Tibial nerve (tissue), 4 donors: ENCODE data around the gene RASSF5. TPM values are rescaled to one million over a fixed set of nuclear protein-coding genes. Genes with fewer than 3 reads are reported as not detected.

ENCODE experiments used
- DNase-seq, 2 donors: peaks; one replicate each; pipeline ENCODE4 v3.0.0-alpha.2; 2019; ENCODE audit warnings: low spot score in 2 of 2
- H3K27ac ChIP-seq, 4 donors: fragments of 200-600 bp; sonication (generic) in 3 of 4; one replicate each; pipeline ENCODE4 v1.5.1; 2017 to 2019; ENCODE audit warnings: mild to moderate bottlenecking in 1 of 4
- H3K27me3 ChIP-seq, 2 donors: fragments of 200-600 bp; sonication (generic) in 1 of 2; one replicate each; pipeline versions ENCODE4 v1.5.1 to v1.6.0; 2017 to 2019
- H3K36me3 ChIP-seq, 3 donors: fragments of 200-600 bp; sonication (generic); one replicate each; pipeline ENCODE4 v1.5.1; 2018 to 2019
- H3K4me1 ChIP-seq, 4 donors: fragments of 200-600 bp; sonication (generic) in 3 of 4; one replicate each; pipeline ENCODE4 v1.5.1; 2017 to 2019
- H3K4me3 ChIP-seq, 4 donors: fragments of 200-600 bp; sonication (generic) in 3 of 4; one replicate each; pipeline ENCODE4 v1.5.1; 2017 to 2019; ENCODE audit warnings: mild to moderate bottlenecking in 1 of 4, moderate library complexity in 1 of 4
- H3K9me3 ChIP-seq, 4 donors: fragments of 200-600 bp; sonication (generic) in 3 of 4; one replicate each; pipeline ENCODE4 v1.5.1; 2017 to 2019
- EP300 ChIP-seq, 2 donors: sonication (generic); formaldehyde crosslinking; IDR thresholded peaks; one replicate each; pipeline ENCODE4 v1.6.1; 2017; ENCODE audit warnings: antibody characterized with exemption in 2 of 2, mild to moderate bottlenecking in 1 of 2
- POLR2A ChIP-seq, 2 donors: fragments of 450-650 bp; IDR thresholded peaks; one replicate each; pipeline ENCODE4 v1.6.1; 2017; ENCODE audit warnings: antibody characterized with exemption in 2 of 2, mild to moderate bottlenecking in 2 of 2, moderate library complexity in 2 of 2
- WGBS, 2 donors: methylation state at CpG; one replicate each; pipeline ENCODE4 v1.1.5; 2018; 5-methylcytosine and 5-hydroxymethylcytosine counted together
- total RNA-seq, 4 donors: library from RNA; depleted of rRNA; stranded (reverse); fragments of >200 nt; gene quantifications; one replicate each; pipeline ENCODE4 v1.1.0, GENCODE V29; 2016
- TF ChIP-seq, protein P1 (sequence below), 5 experiments: fragments of 200-600 bp in 3 of 5; fragments of 450-650 bp in 2 of 5; sonication (generic) in 3 of 5; IDR thresholded peaks; one replicate each; pipeline ENCODE4 v1.5.1; 2016 to 2019; ENCODE audit warnings: antibody characterized with exemption in 5 of 5, mild to moderate bottlenecking in 3 of 5, moderate library complexity in 2 of 5

RASSF5 gene
- total RNA-seq, 4 donors from 2014 or later, result 24.0 to 32.9 (median 30.2) TPM

DNA sequence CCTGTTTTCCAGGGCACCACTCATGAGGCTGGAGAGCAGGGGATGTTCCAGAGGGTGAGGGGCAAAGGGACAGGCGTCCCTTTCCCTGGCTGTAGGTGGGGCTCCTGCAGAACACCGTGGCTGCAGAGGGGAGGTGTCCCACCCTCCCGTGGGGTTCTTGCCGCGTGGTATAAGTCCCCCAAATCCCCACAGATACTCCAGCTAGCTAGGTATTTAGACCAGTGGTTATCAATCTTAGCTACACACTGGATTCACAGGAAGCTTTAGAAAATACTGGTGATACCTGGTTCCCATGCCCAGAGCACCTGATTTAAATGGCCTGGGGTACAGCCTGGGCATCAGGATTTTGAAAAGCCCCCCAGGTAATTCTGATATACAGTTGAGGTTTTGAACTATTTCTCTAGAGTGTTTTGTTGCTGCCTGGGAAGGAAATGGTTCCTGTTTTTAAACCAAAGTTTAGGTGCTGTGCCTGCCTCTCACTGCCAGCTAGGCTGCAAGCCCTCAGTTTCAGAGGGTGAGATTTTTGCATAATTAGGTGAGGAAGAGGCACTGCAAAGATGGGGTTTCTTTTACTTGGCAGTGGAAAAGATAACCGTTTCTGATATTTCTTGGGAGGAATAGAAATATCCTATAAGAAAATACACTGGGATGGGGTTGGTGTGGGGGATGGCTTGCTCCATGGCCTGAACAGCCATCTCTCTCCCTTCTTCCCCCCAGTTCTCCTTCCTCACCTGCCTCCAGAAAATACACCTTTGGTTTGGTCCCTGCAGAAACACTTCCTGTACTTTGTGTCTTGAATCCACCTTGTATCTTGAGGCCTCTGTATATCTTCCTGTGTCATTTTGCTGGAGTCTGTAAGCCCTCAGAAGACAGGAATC is 51.7 kb downstream of the RASSF5 start:
- 80 to 81% methylated on average over 6 of the region's 6 CpGs for WGBS, 2 donors
- H3K4me3 ChIP-seq, result peak overlapping the region in 2 of 4 donors; percentile 65 to 72
- H3K36me3 ChIP-seq, result no peaks in the 10 kb centered on the region

DNA sequence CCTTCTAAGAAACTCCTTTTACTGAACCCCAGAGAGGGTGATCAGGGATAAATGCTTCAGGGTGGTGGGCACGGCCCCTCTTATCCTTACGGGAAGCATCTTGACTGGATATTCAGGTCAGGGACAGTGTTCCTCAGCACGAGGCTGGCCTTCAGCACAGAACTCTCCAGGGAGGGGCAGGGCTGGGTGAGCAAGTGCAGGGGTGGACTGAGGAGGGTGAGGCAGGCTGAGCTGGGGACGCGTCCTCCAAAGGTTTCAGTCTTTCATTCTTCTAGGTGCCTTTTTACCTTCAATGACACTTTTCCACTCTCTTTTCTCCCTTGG is 52.3 kb downstream of the RASSF5 start:
- WGBS, 2 donors, result 58 to 79% methylated on average over 5 of the region's 5 CpGs
- no peak for TF ChIP-seq POLR2A (IDR thresholded peaks at IDR 0.05)
- TF ChIP-seq EP300 (IDR thresholded peaks at IDR 0.05), result no peak
- TF ChIP-seq, protein P1, sequence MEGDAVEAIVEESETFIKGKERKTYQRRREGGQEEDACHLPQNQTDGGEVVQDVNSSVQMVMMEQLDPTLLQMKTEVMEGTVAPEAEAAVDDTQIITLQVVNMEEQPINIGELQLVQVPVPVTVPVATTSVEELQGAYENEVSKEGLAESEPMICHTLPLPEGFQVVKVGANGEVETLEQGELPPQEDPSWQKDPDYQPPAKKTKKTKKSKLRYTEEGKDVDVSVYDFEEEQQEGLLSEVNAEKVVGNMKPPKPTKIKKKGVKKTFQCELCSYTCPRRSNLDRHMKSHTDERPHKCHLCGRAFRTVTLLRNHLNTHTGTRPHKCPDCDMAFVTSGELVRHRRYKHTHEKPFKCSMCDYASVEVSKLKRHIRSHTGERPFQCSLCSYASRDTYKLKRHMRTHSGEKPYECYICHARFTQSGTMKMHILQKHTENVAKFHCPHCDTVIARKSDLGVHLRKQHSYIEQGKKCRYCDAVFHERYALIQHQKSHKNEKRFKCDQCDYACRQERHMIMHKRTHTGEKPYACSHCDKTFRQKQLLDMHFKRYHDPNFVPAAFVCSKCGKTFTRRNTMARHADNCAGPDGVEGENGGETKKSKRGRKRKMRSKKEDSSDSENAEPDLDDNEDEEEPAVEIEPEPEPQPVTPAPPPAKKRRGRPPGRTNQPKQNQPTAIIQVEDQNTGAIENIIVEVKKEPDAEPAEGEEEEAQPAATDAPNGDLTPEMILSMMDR (IDR thresholded peaks at IDR 0.05), result no peak
- peak overlapping the region in 3 of 4 donors; percentile 51 to 66 (median 65) for H3K27ac ChIP-seq

More for the DNA sequence above, 51.7 kb downstream of the RASSF5 start:
- Histone ChIP-seq H3K27ac (peak overlapping the region in 3 of 4 donors; percentile 65 to 85 (median 71)), H3K4me1 (peaks cover 0 to 58% (median 34%) of the 10 kb centered on the region in 4 donors), H3K27me3 (peaks cover 0 to 5% of the 10 kb centered on the region in 2 donors), H3K9me3 (no peaks in the 10 kb centered on the region)
- DNase-seq, result no peak
- TF ChIP-seq POLR2A (IDR thresholded peaks at IDR 0.05) (no peak), EP300 (IDR thresholded peaks at IDR 0.05) (no peak)
- TF ChIP-seq, protein P1 (IDR thresholded peaks at IDR 0.05), result no peak

DNA sequence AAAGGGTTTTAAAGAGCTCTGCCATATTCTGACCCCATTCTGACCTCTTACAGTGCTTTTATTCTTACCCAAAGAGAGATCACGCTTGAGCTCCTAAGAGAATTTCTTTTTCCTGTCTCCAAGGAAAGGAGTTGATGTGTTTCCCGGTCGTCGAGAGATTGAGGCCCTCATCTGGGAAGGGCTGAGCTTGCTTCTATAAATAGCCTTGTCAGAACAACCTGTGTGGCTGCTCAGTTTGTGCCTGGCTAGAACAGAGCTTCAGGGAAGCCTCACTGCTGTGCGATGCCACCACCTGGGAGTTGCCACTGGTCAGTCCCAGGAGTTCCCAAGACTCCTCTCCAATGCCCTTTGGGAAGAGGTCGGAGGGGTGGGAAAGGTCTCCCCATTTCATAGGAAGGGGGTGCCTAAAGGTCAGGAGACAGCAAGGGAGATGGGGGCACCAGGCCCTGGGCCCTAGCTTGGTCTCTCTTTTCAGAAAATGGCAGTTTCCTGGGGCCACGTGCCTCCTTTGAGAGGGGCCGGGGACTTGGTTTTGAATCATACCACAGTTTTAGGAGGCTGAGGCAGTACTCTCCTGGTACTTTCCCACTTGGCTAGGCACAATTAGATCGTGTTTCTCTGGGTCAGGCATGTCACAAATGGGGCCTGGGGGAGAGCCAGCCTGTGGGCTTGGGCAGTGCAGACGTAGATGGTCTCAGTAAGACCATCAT is 52.8 kb downstream of the RASSF5 start:
- Histone ChIP-seq H3K9me3 (no peaks in the 10 kb centered on the region), H3K27me3 (peaks cover 0 to 5% of the 10 kb centered on the region in 2 donors), H3K4me3 (peak overlapping the region in 1 of 4 donors; percentile 72), H3K27ac (peak overlapping the region in 3 of 4 donors; percentile 51 to 66 (median 65)), H3K4me1 (peaks cover 0 to 53% (median 33%) of the 10 kb centered on the region in 4 donors), H3K36me3 (no peaks in the 10 kb centered on the region)
- no peak for DNase-seq
- TF ChIP-seq EP300 (IDR thresholded peaks at IDR 0.05), result no peak
- TF ChIP-seq POLR2A (IDR thresholded peaks at IDR 0.05), result no peak
- TF ChIP-seq, protein P1 (IDR thresholded peaks at IDR 0.05), result no peak
- WGBS, 2 donors, result 57 to 72% methylated on average over 8 to 10 of the region's 10 CpGs

More for the DNA sequence above, 52.3 kb downstream of the RASSF5 start:
- Histone ChIP-seq H3K27me3 (peaks cover 0 to 5% of the 10 kb centered on the region in 2 donors), H3K36me3 (no peaks in the 10 kb centered on the region), H3K4me3 (peak overlapping the region in 1 of 4 donors; percentile 72), H3K4me1 (peaks cover 0 to 58% (median 34%) of the 10 kb centered on the region in 4 donors), H3K9me3 (no peaks in the 10 kb centered on the region)
- no peak for DNase-seq

DNA sequence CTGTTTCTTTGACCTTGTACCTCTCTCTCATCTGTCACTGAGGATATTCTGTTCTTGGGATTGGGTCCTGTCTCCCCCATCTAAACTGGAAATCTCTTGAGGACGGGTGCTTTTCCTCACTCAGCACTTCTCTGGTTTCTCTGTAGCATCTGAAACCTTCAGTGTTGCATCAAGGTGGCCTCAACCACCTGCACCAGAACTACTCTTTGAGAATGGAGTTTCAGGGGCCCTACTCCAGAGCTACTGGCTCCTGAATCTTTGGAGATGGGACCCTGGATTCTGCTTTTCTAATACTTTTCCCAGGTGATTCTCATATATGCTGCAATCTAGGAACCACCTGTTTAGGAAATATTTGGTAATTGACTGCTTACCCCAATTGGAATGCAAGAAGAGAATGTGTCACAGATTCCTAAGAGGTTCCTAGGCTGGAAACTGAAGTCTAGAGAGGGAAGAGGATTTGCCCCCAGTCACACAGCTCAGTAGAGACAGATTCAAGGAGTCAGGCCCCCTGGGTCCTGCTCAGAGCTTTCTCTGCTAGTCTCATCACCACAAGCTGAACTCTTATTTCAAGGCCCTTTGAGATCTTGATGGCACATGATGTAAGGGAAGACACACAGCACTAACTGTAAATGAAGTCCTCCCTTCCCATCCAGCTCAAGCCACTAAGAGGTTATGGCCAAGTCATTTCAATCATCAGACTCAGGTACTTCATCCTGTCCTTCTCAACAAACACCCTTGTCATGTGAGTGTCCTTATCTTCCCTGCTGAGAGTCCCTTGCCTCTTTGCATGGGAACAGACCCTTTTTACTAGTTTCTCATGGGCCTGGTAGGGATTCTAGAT is 56.3 kb downstream of the RASSF5 start:
- H3K27ac ChIP-seq, result no peak overlapping the region
- H3K4me3 ChIP-seq, result no peak overlapping the region
- H3K36me3 ChIP-seq, result no peaks in the 10 kb centered on the region
- no peak for TF ChIP-seq EP300 (IDR thresholded peaks at IDR 0.05)
- no peak for TF ChIP-seq POLR2A (IDR thresholded peaks at IDR 0.05)
- TF ChIP-seq, protein P1 (IDR thresholded peaks at IDR 0.05), result no peak
- no peaks in the 10 kb centered on the region for H3K27me3 ChIP-seq
- peaks cover 0 to 45% (median 15%) of the 10 kb centered on the region in 4 donors for H3K4me1 ChIP-seq
- 67% methylated on average over 1 of the region's 1 CpG for WGBS, 2 donors
- DNase-seq, result no peak
- no peaks in the 10 kb centered on the region for H3K9me3 ChIP-seq
